K562 (cell line): ENCODE results near the gene FARSA. TPM values are rescaled to one million over a fixed set of nuclear protein-coding genes. Genes with fewer than 3 reads are reported as not detected.

Experiments
- ARHGAP35 ChIP-seq: fragments of 450-650 bp; IDR thresholded peaks from 2 replicates; pipeline ENCODE4 v1.6.1; 2018; ENCODE audit not compliant: partially characterized antibody
- CXXC5 ChIP-seq: fragments of 250-450 bp; sonication (Bioruptor Pico); IDR thresholded peaks from 2 replicates; pipeline ENCODE4 v1.8.0; 2022; ENCODE audit warnings: inconsistent platforms, mild to moderate bottlenecking, moderate library complexity
- E2F3 ChIP-seq: fragments of 250-450 bp; sonication (Bioruptor Pico); IDR thresholded peaks from 2 replicates; pipeline ENCODE4 v1.4.0; 2020; ENCODE audit warnings: mild to moderate bottlenecking
- FUS ChIP-seq: fragments of 200-400 bp; formaldehyde crosslinking; optimal IDR thresholded peaks from 2 replicates; pipeline ENCODE3; 2017; ENCODE audit warnings: low read depth, low read length
- GTF2E2 ChIP-seq: fragments of 200-800 bp; sonication (Bioruptor generic); IDR thresholded peaks from 2 replicates; pipeline ENCODE4 v1.6.1; 2016; ENCODE audit warnings: missing genetic modification characterization, missing compliant biosample characterization
- HDAC8 ChIP-seq: fragments of 450-650 bp; IDR thresholded peaks from 2 replicates; pipeline ENCODE4 v1.6.1; 2016; ENCODE audit warnings: mild to moderate bottlenecking, missing genetic modification characterization, moderate library complexity, missing compliant biosample characterization
- MGA ChIP-seq: fragments of 450-650 bp; IDR thresholded peaks from 2 replicates; pipeline ENCODE4 v1.6.1; 2016; ENCODE audit warnings: mild to moderate bottlenecking, moderate library complexity
- POU5F1 ChIP-seq: fragments of 150-350 bp; IDR thresholded peaks from 2 replicates; pipeline ENCODE4 v1.6.1; 2014; ENCODE audit warnings: borderline replicate concordance, low read length, low read depth, mild to moderate bottlenecking; ENCODE audit not compliant: partially characterized antibody
- ZBTB7A ChIP-seq: IDR thresholded peaks from 2 replicates; pipeline ENCODE4 v1.6.1; 2011; ENCODE audit warnings: low read depth, mild to moderate bottlenecking, low read length, moderate library complexity, borderline replicate concordance; ENCODE audit not compliant: control insufficient read depth
- ZNF121 ChIP-seq: sonication (generic); formaldehyde crosslinking; conservative IDR thresholded peaks from 2 replicates; pipeline ENCODE4 v1.8.0; 2022; ENCODE audit warnings: missing genetic modification reagents
- ZNF507 ChIP-seq: conservative IDR thresholded peaks from 2 replicates; pipeline ENCODE4 v1.6.1; 2017; ENCODE audit warnings: missing genetic modification characterization, missing compliant biosample characterization
- ZNF512 ChIP-seq: IDR thresholded peaks from 2 replicates; pipeline ENCODE4 v1.6.1; 2016; ENCODE audit warnings: missing genetic modification characterization, missing compliant biosample characterization
- ZNF583 ChIP-seq: fragments of 250-450 bp; sonication (Bioruptor Pico); IDR thresholded peaks from 2 replicates; pipeline ENCODE4 v1.4.0; 2020
- polyA plus RNA-seq, 8 experiments: library from polyadenylated mRNA; depleted of rRNA in 4 of 8; stranded (reverse) in 5 of 8; unstranded in 3 of 8; fragments of >200 nt; fragmentation: Nextera tagmentation in 2 of 8; fragmentation: Illumina TruSeq in 1 of 8; extraction: Ambion mirVana in 2 of 8; extraction: Trizol in 1 of 8; gene quantifications; 2 replicates each; pipeline versions ENCODE4 v1.2.1 to v1.2.3, GENCODE V29; 2011 to 2014; ENCODE audit warnings: inconsistent platforms in 1 of 8, missing spikeins in 1 of 8
- total RNA-seq, 7 experiments: library from RNA; depleted of rRNA in 6 of 7; stranded (reverse); fragments of >200 nt in 6 of 7; fragmentation: Illumina TruSeq in 2 of 7; extraction: Trizol in 2 of 7; gene quantifications; 2 replicates each; pipeline versions ENCODE4 v1.2.1 to v1.2.3, GENCODE V29; 2011 to 2021; ENCODE audit warnings: low replicate concordance in 1 of 7
- TF ChIP-seq, protein P1 (sequence below): fragments of 250-450 bp; sonication (Bioruptor Pico); IDR thresholded peaks from 2 replicates; pipeline ENCODE4 v1.5.0; 2020; ENCODE audit warnings: mild to moderate bottlenecking

The FARSA gene
- total and polyA plus RNA-seq, 9 of the 15 experiments (the other 6 are each of a cell fraction or from before 2014, with no cell fraction given) = 25.2 to 237 (median 89.6) TPM

GRCh38 chr19:12946092-12946721, 12.7 kb upstream of the FARSA start (continued):
- TF ChIP-seq MGA = no peak
- no peak for TF ChIP-seq GTF2E2 (tag)
- no peak for TF ChIP-seq ZNF583 (CRISPR knock-in tag)
- no peak for TF ChIP-seq ZNF507 (tag)
- no peak for TF ChIP-seq ARHGAP35
- no peak for TF ChIP-seq POU5F1
- TF ChIP-seq ZNF512 (tag) = no peak
- peak; percentile 39 for TF ChIP-seq FUS
- TF ChIP-seq HDAC8 (tag) = no peak
- peak; percentile 99 for TF ChIP-seq ZBTB7A
- no peak for TF ChIP-seq ZNF121 (CRISPR knock-in tag)
- TF ChIP-seq, protein P1, sequence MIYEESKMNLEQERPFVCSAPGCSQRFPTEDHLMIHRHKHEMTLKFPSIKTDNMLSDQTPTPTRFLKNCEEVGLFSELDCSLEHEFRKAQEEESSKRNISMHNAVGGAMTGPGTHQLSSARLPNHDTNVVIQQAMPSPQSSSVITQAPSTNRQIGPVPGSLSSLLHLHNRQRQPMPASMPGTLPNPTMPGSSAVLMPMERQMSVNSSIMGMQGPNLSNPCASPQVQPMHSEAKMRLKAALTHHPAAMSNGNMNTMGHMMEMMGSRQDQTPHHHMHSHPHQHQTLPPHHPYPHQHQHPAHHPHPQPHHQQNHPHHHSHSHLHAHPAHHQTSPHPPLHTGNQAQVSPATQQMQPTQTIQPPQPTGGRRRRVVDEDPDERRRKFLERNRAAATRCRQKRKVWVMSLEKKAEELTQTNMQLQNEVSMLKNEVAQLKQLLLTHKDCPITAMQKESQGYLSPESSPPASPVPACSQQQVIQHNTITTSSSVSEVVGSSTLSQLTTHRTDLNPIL (CRISPR knock-in tag) = no peak
- TF ChIP-seq E2F3 (CRISPR knock-in tag) = no peak
- no peak for TF ChIP-seq CXXC5 (CRISPR knock-in tag)
